Measurements from ENCODE around the gene CGB5.

The CGB5 gene

GRCh38 chr19:49086296-49086695 lies 42.6 kb downstream of the CGB5 start:
- DNase-seq (ENCODE audit: low read depth) = no peak

GRCh38 chr19:49091391-49092038 lies 47.9 kb downstream of the CGB5 start:
- no peak for DNase-seq (ENCODE audit: low read depth)

- no peak for DNase-seq (ENCODE audit: low read depth)
Observed at GRCh38 chr19:49092686-49093085, 49.0 kb downstream of the CGB5 start.

Data from stimulated activated CD8-positive, alpha-beta memory T cell treated with anti-CD3 and anti-CD28 coated beads, Interleukin-7, amount 100 ng/mL, for 24 hours (primary cell).